GM12875 (cell line): ENCODE measurements around the gene DSCAM.

Source experiments
- H3K4me3 ChIP-seq: one replicate; pipeline ENCODE4 v1.5.1; 2011; ENCODE audit warnings: low read depth, low read length, control low read depth
- TF ChIP-seq, protein P1 (sequence below): IDR thresholded peaks from 2 replicates; pipeline ENCODE4 v1.5.1; 2011; ENCODE audit warnings: low read depth, mild to moderate bottlenecking, control low read depth, inconsistent platforms, low read length, moderate library complexity, borderline replicate concordance; ENCODE audit not compliant: insufficient read depth

DSCAM gene

DNA sequence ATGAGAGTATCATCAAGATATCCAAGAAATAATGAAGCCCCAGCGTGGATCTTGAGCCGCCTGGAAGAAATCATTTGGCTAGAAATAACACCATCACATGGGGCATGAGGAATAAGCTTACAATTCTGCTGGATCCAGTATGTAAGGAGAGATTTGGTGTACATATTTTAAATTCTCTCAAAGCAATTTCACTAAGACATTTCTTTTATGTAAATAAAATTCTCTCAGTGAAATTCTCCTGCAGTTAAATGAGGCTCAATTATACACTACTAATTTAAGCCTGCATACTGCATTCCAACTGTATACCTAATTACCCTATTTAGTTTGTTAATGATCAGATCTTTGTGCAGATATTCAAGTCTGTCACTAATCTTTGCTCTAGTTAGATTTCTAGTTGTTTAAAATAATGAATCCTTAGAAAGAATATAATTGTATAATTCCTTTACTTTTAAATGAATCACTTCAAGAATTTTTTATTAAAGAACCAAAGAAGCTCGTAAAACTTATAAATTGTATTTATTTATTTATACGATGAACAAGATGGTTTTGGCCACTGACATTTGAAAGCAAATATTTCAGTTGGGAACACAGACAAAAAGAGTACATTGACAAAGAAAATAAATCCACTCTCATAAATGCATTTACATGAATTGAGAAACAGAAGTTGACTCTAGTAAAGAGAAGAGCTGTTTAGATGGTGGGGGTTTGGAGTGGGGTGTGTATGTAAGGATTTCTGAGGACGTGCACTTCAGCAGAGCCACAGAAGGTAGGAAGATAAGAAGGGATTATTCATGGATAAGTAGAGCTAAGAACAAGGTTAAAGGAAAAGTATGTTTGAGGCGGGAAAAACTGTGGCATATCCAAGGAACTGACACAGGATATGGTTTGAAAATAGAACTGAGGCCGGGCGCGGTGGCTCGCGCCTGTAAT is 466.8 kb downstream of the DSCAM start:
- no peak overlapping the region for H3K4me3 ChIP-seq
- TF ChIP-seq, protein P1, sequence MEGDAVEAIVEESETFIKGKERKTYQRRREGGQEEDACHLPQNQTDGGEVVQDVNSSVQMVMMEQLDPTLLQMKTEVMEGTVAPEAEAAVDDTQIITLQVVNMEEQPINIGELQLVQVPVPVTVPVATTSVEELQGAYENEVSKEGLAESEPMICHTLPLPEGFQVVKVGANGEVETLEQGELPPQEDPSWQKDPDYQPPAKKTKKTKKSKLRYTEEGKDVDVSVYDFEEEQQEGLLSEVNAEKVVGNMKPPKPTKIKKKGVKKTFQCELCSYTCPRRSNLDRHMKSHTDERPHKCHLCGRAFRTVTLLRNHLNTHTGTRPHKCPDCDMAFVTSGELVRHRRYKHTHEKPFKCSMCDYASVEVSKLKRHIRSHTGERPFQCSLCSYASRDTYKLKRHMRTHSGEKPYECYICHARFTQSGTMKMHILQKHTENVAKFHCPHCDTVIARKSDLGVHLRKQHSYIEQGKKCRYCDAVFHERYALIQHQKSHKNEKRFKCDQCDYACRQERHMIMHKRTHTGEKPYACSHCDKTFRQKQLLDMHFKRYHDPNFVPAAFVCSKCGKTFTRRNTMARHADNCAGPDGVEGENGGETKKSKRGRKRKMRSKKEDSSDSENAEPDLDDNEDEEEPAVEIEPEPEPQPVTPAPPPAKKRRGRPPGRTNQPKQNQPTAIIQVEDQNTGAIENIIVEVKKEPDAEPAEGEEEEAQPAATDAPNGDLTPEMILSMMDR: no peak

DNA sequence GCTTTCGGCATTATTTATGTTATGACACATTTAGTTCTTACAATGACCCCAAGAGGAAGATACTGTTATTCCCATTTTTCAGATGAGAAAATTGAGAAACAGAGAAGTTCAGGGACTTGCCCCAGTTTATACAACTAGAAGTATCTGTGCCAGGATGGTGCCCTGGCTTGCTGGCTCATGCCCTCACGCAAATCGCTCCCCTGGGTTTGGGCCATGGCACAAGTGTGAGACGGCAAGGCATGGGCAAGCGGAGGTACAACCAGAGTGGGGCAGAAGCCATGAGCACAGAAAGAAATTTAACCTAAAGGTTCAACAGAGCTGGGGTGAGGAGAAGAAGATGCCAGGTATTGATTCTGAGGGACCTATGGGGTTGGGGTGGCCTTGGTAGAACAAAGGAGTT is 469.8 kb downstream of the DSCAM start:
- TF ChIP-seq, protein P1: no peak
- no peak overlapping the region for H3K4me3 ChIP-seq

DNA sequence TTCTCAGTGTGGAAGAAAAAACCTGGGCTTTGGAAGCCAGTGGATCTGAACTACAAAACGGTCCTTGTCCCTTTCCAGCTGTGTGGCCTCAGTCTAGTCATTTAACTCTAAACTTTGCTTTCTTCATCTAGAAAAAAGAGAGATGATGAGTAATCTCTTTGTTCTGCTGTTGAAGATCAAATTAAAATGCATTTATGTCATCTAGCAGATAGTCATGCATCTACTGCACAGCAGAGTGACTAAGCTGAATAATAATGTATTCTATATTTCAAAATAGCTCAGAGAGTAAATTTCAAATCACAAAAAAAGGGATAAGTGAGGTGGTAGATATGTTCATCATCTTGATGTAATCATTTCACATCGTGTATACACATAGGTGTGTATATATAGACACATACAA is 473.2 kb downstream of the DSCAM start:
- TF ChIP-seq, protein P1: no peak
- no peak overlapping the region for H3K4me3 ChIP-seq

DNA sequence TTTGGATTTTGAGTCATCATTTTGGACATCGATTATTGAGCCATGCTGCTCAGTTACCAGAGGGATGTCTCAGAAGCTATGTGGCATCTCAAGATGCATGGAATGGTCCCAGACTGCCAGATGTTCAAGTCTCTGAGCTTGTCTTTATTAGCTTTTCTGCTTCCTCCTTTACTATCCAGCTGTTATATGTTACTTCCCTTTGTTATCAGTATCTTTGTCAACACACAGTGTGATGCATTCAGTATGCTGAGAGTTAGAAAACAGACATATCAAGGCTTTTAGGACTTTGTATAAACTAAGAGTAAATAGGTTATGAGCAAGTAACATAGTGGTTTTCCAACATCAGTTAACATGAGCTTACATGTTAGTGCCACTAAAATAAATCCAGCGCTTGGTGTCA is 474.5 kb downstream of the DSCAM start:
- TF ChIP-seq, protein P1: no peak
- no peak overlapping the region for H3K4me3 ChIP-seq

DNA sequence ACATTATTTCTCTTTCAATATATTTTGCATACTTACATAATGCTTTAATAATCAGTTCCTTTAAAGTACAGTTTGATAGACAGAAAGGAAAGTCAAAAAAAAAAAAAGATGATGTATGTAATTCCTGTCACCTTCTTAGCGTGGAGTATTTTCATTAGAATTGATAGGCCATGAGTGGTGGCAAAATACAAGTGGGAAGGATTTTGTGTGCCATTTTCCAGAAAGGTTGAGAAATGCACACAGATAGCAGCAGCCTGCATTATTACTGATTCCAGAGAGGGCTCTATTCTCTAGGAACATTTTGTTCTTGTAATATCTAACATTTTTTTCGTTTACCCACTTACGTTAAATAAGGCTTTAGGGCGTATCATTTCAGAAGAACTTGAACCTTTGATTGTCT is 475.6 kb downstream of the DSCAM start:
- H3K4me3 ChIP-seq: no peak overlapping the region
- TF ChIP-seq, protein P1: no peak

DNA sequence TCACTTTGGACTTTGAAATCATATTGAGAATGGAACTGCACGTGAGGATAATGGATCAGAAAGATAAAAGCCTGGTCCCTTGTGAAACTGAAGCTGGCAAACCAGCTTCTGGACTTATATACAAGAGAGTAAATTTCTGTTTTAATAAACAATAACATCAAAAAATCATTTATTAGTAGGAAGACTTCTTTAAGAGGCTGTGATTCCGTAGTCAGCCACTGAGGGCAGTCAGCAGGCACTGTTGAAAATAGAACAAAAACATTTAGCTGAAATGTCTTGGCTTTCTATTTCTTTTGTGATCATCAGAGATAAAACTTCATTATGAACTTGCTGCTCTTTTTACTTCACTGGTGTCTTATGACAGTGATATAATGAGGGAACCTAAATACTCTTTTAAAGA is 490.3 kb downstream of the DSCAM start:
- no peak overlapping the region for H3K4me3 ChIP-seq
- TF ChIP-seq, protein P1: no peak

DNA sequence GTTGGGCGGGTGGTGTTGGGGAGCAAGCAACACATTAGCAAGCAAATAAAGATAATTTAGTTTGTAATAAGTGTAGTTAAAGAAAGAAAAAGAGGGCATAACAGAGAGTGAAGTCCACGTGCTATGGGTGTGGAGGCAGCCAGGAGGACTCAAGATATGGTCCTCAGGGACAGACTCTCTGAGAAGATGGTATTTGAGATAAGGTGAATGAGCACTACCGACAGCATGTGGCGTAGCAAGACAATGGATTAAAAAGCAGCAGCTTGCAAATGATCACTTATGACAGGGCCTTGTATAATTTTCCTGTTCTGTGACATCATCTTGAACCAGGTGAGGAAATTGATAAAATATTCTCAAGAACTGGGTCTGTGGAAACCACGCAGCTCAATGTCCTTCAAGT is 491.9 kb downstream of the DSCAM start:
- no peak overlapping the region for H3K4me3 ChIP-seq
- TF ChIP-seq, protein P1: no peak
